ENCODE data around the gene HTR4.

DNA sequence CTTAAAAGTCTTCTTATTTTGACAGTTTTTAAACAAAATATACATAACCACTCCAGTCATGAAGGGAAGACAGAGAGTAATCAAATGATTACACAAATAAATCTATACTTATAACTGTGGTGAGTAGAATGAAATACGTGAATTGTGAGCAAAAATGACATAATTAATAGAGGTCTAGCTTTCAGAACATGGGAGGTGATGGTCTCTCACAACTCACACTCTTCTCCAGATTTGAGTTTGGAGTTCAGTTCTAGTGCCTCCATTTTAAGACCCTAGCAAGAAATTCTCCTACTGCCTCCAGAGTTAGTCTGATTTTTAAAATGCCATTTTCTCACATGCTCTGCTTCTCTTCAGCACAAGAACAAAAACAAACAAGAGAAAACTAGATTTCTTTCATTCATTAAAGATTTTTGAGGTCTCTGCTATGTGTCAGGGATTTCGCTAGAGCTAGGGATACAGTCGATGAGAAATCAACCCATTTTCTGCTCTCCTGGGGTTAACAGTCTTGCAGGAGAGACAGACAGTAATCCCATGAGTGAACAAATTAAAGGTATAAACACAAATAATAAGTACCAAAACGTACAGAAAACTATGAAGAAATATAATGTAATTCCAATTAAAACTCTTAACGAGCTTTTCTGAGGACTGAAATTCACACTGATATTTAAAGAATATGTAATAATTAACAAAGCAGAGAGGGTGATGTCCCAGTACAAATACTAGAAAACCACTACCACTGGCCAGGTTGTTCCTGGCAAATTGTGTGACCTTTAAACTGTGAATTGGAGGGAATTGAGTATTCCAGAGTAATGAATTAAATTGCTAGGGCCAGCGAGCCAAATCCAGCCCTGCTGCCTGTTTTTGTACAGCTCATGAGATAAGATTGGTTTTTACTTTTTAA, 27.1 kb upstream of the HTR4 start:
- TF ChIP-seq CTCF (IDR thresholded peaks at IDR 0.05) (no peak), POLR2A (IDR thresholded peaks at IDR 0.05) (no peak)

Data from esophagus squamous epithelium (tissue), 4 donors.